Thymus (tissue), 14 donors: ENCODE results near the gene OR6C6. TPM values are rescaled to one million over a fixed set of nuclear protein-coding genes. Genes with fewer than 3 reads are reported as not detected.
"Not testable (repeated sequence)": the region's sequence is repeated elsewhere in the genome, so short reads cannot be mapped to it uniquely, and the experiment has no call there.

Source experiments
- DNase-seq, 9 donors: peaks; one replicate each; pipeline ENCODE4 v3.0.0-alpha.2; 2013; ENCODE audit warnings: low spot score in 9 of 9, low read depth in 6 of 9, missing footprints in 1 of 9
- H3K27ac ChIP-seq, 2 donors: one replicate each; pipeline ENCODE4 v1.5.1; 2013; ENCODE audit warnings: control low read depth in 1 of 2, low read depth in 1 of 2, low read length in 1 of 2, mild to moderate bottlenecking in 1 of 2, moderate library complexity in 1 of 2
- H3K27me3 ChIP-seq, 2 donors: one replicate each; pipeline ENCODE4 v1.5.1; 2013; ENCODE audit warnings: low read length in 1 of 2; ENCODE audit not compliant: control insufficient read depth in 2 of 2, insufficient read depth in 1 of 2
- H3K36me3 ChIP-seq, 2 donors: one replicate each; pipeline ENCODE4 v1.5.1; 2013; ENCODE audit warnings: low read length in 1 of 2, mild to moderate bottlenecking in 1 of 2, moderate library complexity in 1 of 2; ENCODE audit not compliant: control insufficient read depth in 2 of 2, insufficient read depth in 2 of 2
- H3K4me1 ChIP-seq, 2 donors: one replicate each; pipeline ENCODE4 v1.5.1; 2013; ENCODE audit warnings: low read length in 2 of 2; ENCODE audit not compliant: control insufficient read depth in 2 of 2, insufficient read depth in 2 of 2
- H3K4me3 ChIP-seq, 2 donors: one replicate each; pipeline ENCODE4 v1.5.1; 2013; ENCODE audit warnings: low read length in 2 of 2, control low read depth in 1 of 2, mild to moderate bottlenecking in 1 of 2
- H3K9me3 ChIP-seq, 2 donors: one replicate each; pipeline ENCODE4 v1.5.1; 2013; ENCODE audit warnings: low read length in 1 of 2, mild to moderate bottlenecking in 1 of 2; ENCODE audit not compliant: control insufficient read depth in 2 of 2, insufficient read depth in 1 of 2
- WGBS: extraction: QIAGEN DNeasy Blood & Tissue Kit; methylation state at CpG from one replicate; pipeline ENCODE4 v1.1.7; 2013; 5-methylcytosine and 5-hydroxymethylcytosine counted together
- long read RNA-seq, 10 donors: transcript quantifications; one replicate each; lab custom pipeline, GENCODE V29; 2026
- polyA plus RNA-seq: library from polyadenylated mRNA; stranded (reverse); fragments of 200-250 nt; gene quantifications from one replicate; pipeline ENCODE4 v1.2.3, GENCODE V29; 2013
- total RNA-seq: library from RNA; stranded (reverse); fragments of 120-200 nt; gene quantifications from one replicate; pipeline ENCODE4 v1.2.4, GENCODE V29; 2013
- donor health status: healthy.

The OR6C6 gene
- not detected for total RNA-seq
- not detected for polyA plus RNA-seq
- long read RNA-seq, donor 1: 0 reads
- long read RNA-seq, donor 2: 0 reads
- long read RNA-seq, donor 3: 0 reads
- long read RNA-seq, donor 4: 0 reads
- long read RNA-seq, donor 5: 0 reads
- long read RNA-seq, donor 6: 0 reads
- long read RNA-seq, donor 7: 0 reads
- long read RNA-seq, donor 8: 0 reads
- long read RNA-seq, donor 9: 0 reads
- long read RNA-seq, donor 10: 0 reads

DNA sequence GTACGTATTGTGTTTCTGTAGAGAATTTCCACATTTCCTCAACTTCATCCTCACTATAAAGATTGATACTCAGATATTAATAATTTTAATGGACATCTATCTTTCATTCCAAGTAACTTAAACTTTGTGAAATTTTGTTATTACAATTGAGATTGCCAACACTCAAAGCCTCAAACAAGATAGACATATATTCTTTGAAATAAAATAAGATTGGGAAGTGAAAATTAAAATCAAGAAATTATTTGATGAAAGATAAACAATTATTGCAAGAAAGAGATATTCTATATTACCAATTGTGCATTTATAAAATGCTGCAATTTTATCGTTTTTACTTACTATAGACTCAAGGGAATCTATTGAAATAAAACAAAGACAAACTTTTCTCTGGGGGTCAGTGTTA lies at the start of gene OR6C6:
Gene OR6C6, minus strand, starts transcription at position 101 of the 400 bp plus-strand sequence. CDS start 1,337 bp downstream, outside the sequence.
- Histone ChIP-seq H3K27ac (no peak within 1 kb of the TSS), H3K9me3 (no peaks in the 10 kb centered on the region), H3K4me3 (no peak within 1 kb of the TSS), H3K4me1 (no peaks in the 10 kb centered on the region), H3K27me3 (no peaks in the 10 kb centered on the region), H3K36me3 (no peaks in the 10 kb centered on the region)
- 91% methylated on average over 2 of the region's 2 CpGs for WGBS
- DNase-seq: no peak

DNA sequence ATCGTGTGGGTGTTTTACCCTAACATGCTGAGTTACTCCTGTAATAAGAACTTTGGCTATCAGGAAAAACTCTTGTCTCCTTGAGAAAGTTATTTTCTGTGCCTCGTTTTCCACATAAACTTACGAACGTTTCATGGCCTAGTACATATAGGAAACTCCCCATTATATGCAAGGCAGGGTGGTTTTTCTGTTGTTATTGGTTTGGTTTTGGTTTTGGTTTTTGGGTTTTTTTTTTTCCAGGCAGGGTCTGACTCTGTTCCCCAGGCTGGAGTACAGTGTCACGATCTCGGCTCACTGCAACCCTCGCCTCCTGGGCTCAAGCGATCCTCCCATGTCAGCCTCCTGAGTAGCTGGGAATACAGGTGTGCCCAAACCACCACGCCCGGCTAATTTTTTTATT lies 39.6 kb upstream of the OR6C6 start:
- Histone ChIP-seq H3K4me1 (no peaks in the 10 kb centered on the region), H3K9me3 (no peaks in the 10 kb centered on the region), H3K36me3 (no peaks in the 10 kb centered on the region), H3K27ac (no peak overlapping the region), H3K27me3 (no peaks in the 10 kb centered on the region), H3K4me3 (no peak overlapping the region)
- 94% methylated on average over 10 of the region's 10 CpGs for WGBS
- no peak for DNase-seq

- no peaks in the 10 kb centered on the region for H3K9me3 ChIP-seq
- DNase-seq: no peak
- no peaks in the 10 kb centered on the region for H3K36me3 ChIP-seq
- 94% methylated on average over 1 of the region's 1 CpG for WGBS
- H3K4me1 ChIP-seq: no peaks in the 10 kb centered on the region
- H3K4me3 ChIP-seq: no peak within 1 kb of the TSS
- no peaks in the 10 kb centered on the region for H3K27me3 ChIP-seq
- no peak within 1 kb of the TSS for H3K27ac ChIP-seq
Measured at GRCh38 chr12:55330446-55330845, 34.1 kb upstream of the OR6C6 start, which contains the start of gene OR6C3. TSS of gene OR6C3 (plus strand) at chr12:55330746. CDS start at chr12:55331701, 955 bp downstream.

DNA sequence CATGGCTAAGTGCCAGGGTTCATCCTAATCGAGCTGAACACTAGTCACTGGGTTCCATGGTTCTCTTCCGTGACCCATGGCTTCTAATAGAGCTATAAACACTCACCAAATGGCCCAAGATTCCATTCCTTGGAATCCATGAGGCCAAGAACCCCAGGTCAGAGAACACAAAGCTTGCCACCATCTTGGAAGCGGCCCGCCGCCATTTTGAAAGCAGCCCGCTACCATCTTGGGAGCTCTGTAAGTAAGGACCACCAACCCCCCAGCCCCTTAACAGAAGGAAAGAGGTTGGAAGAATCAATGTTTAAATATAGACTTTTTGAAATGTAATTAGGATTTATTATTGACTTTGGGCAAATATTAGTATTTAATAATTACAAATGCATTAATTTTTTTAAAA lies 29.4 kb upstream of the OR6C6 start:
- H3K4me3 ChIP-seq, H3K27ac ChIP-seq, DNase-seq, H3K36me3 ChIP-seq, H3K27me3 ChIP-seq, H3K9me3 ChIP-seq, H3K4me1 ChIP-seq: not testable (repeated sequence)
- WGBS: 98% methylated on average over 6 of the region's 6 CpGs

- H3K4me3 ChIP-seq: no peak overlapping the region
- H3K9me3 ChIP-seq: no peaks in the 10 kb centered on the region
- no peak overlapping the region for H3K27ac ChIP-seq
- no peaks in the 10 kb centered on the region for H3K4me1 ChIP-seq
- no peaks in the 10 kb centered on the region for H3K27me3 ChIP-seq
- DNase-seq: no peak
- 84% methylated on average over 4 of the region's 4 CpGs for WGBS
- no peaks in the 10 kb centered on the region for H3K36me3 ChIP-seq
Measured at GRCh38 chr12:55320201-55320600, 23.8 kb upstream of the OR6C6 start.

- DNase-seq: no peak
- H3K4me1 ChIP-seq: no peaks in the 10 kb centered on the region
- H3K9me3 ChIP-seq: no peaks in the 10 kb centered on the region
- H3K27ac ChIP-seq: no peak within 1 kb of the TSS
- no peaks in the 10 kb centered on the region for H3K27me3 ChIP-seq
- no peak within 1 kb of the TSS for H3K4me3 ChIP-seq
- WGBS: 93% methylated on average over 2 of the region's 2 CpGs
- H3K36me3 ChIP-seq: no peaks in the 10 kb centered on the region
Measured at GRCh38 chr12:55314043-55314442, 17.7 kb upstream of the OR6C6 start, which contains the start of gene OR6C1. TSS of gene OR6C1 (plus strand) at chr12:55314343. CDS start at chr12:55320600, 6,257 bp downstream.

- DNase-seq: no peak
- H3K4me1 ChIP-seq: no peaks in the 10 kb centered on the region
- no peak overlapping the region for H3K27ac ChIP-seq
- 71% methylated on average over 2 of the region's 2 CpGs for WGBS
- no peak overlapping the region for H3K4me3 ChIP-seq
- H3K36me3 ChIP-seq: no peaks in the 10 kb centered on the region
- H3K27me3 ChIP-seq: no peaks in the 10 kb centered on the region
- no peaks in the 10 kb centered on the region for H3K9me3 ChIP-seq
Measured at GRCh38 chr12:55289999-55290398, 6.4 kb downstream of the OR6C6 start.

- Histone ChIP-seq H3K4me3 (no peak overlapping the region), H3K27me3 (no peaks in the 10 kb centered on the region), H3K4me1 (no peaks in the 10 kb centered on the region), H3K9me3 (no peaks in the 10 kb centered on the region), H3K36me3 (no peaks in the 10 kb centered on the region), H3K27ac (no peak overlapping the region)
- no peak for DNase-seq
- WGBS: 84% methylated on average over 2 of the region's 2 CpGs
Measured at GRCh38 chr12:55280991-55281390, 15.4 kb downstream of the OR6C6 start.

GRCh38 chr12:55258303-55258702 lies 38.1 kb downstream of the OR6C6 start:
- Histone ChIP-seq H3K4me1 (no peaks in the 10 kb centered on the region), H3K27ac (no peak overlapping the region), H3K4me3 (no peak overlapping the region), H3K9me3 (no peaks in the 10 kb centered on the region), H3K27me3 (no peaks in the 10 kb centered on the region), H3K36me3 (no peaks in the 10 kb centered on the region)
- DNase-seq: no peak
- 82% methylated on average over 2 of the region's 2 CpGs for WGBS
